ENCODE results near the gene MRPL34.
A peak's percentile ranks its signal among the peaks of the same experiment; 100 is the strongest.

Gene MRPL34

DNA sequence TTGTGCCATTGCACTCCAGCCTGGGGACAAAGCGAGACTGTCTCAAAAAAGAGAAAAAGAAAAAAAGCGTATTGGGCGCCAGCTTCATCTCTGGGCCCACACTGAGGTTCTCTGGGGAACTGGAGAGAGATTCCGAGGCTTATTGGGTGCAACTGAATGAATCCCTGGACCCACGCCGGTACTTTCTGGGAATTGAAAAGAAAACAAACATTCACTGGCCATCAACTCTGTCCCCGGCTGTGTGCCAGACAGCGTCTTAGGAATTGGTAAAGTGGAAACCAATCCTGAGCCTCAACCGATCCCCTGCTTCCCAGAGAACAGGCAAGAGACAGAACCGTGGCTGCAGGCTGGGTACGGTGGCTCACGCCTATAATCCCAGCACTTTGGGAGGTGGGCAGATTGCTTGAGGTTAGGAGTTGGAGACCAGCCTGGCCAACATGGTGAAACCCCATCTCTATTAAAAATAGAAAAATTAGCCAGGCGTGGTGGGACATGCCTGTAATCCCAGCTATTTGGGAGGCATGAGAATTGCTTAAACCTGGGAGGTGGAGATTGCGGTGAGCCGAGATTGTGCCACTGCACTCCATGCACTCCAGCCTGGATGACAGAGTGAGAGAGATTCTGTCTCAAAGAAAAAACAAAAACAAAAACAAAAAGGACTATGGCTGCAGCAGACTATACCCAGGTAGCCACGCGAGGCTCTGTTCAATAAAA, 20.4 kb downstream of the MRPL34 start:
- DNase-seq, result peak in 5 of 10 donors; percentile 38 to 61 (median 56)
- intact Hi-C loops (cut with DNase I), result no loop called here

DNA sequence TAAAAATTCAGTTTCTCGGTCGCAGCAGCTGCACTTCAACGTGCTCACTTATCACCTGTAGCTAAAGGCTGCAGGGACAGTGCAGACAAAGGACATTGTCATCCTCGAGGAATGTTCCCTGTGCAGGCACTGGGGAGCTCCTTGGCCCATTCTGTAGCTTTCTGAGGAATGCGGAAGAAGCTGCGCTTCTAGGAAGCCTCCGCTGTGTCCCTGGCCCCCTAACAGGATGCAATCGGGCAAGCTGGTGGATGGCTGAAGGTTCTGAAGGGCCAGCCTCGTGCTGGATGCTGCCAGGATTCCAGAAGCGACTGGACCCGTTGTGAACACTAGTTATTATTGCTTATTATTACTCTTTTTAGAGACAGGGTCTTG, 20.9 kb downstream of the MRPL34 start:
- no peak for DNase-seq
- intact Hi-C loops (cut with DNase I), result no loop called here

DNA sequence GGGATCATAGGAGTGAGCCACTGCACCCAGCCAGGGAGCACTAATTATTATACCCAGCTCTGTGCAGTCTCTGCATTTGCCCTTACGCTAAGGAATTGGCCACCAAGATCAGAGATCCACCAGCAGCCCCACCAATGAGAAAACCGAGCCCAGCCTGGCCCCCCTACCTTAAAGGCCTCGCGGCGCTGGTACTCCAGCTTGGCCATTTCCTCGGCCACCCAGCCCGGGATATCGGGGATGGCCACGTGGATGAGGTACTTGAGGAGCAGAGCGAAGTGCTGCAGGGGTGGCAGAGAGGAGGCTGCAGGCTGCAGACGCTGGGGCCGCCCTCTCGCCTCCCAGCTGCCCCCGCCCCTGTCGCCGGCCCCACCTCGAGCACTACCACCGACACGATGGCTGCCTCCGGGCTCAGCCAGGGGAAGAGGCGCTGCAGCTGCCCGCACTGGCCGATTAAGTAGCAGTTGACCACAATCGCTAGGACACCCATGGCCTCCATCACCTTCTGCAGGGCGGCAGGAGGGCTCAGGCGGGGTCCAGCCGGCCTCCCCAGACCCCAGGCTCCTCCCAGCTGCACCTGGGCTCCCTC, 21.5 kb downstream of the MRPL34 start:
- intact Hi-C loops (cut with DNase I), result no loop called here

DNA sequence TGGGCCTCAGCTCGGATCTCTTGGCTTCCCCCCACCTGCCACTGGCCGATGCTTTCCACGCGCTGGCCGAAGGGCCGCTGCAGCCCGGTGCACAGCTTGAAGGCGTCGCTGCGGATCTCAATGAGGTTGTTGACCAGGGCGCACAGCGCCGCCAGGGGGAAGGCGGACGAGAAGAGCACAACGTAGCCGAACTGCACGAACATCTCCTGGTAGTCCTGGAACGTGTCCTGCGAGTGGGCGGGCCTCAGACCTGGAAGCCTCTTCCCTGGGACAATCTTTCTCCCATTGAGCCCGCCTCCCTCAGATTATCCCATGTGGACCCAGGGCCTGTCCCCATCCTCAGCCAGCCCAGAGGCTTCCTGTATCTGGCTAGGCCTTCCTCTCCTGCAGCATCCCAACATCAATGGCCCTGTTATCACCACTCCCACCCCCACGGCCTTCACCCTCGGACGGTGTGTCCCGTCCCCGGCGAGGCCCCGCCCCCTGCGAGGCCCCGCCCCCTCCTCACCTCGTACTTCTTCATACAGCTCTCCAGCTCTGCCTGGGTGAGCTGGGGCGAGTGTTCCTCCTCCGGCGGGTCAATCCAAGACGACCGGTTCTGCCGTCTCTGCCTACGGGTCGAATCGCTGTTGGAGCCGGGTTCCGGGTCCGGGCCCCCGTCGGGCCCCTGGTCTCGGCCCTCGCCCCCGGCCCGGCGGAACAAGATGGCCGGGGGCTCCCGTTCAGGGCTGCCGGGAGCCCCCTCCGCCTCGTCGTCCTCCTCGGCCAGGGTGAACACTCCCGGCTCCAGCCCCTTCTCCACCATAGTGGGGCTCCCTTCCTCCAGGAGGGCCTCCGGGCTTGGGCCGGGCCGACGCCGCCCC, 22.2 kb downstream of the MRPL34 start:
- DNase-seq, result no peak
- intact Hi-C loops (cut with DNase I), result no loop called here

More for the DNA sequence above, 21.5 kb downstream of the MRPL34 start:
- DNase-seq, result no peak

DNA sequence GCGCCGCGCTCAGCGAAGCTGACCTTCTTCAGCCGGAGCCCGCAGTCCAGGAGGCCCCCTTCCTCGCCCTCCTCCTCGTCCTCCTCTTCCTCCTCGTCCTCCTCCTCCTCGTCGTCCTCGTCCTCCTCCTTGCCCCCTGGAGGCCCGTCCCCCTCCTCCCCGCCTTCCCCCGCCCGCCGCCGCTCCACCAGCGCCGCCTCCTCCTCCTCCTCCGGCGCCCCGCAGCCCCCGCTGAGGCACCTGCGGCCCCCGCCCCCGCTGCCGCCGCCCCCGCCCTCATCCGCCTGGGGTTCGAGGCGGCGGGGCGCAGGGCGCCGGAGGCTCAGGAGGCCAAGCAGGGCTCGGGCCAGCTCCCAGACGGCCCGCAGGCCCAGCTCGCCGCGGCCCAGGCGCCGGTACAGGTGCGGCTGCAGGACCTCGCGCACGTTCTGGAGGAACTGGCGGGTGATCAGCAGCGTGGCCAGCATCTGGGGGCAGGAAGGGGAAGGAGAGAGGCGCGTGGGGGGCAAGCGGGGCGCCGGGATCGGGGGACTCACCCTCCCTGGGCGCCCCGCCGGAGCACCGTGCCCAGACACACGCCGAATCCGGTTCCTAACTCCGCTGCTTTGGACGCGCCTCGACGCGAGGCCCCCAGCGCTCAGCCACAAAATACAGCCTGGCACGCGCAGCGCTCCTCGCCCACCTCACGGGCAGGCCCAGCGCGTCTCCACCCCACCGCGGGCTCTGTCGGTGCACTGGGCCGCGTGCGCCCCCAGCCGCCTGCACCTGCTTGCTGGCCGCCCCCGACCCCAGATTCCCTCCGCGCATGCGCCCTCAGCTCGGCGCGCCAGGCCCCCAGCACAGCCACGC, 23.1 kb downstream of the MRPL34 start:
- peak in 1 of 10 donors; percentile 79 for DNase-seq
- intact Hi-C loops (cut with DNase I), result no loop called here

DNA sequence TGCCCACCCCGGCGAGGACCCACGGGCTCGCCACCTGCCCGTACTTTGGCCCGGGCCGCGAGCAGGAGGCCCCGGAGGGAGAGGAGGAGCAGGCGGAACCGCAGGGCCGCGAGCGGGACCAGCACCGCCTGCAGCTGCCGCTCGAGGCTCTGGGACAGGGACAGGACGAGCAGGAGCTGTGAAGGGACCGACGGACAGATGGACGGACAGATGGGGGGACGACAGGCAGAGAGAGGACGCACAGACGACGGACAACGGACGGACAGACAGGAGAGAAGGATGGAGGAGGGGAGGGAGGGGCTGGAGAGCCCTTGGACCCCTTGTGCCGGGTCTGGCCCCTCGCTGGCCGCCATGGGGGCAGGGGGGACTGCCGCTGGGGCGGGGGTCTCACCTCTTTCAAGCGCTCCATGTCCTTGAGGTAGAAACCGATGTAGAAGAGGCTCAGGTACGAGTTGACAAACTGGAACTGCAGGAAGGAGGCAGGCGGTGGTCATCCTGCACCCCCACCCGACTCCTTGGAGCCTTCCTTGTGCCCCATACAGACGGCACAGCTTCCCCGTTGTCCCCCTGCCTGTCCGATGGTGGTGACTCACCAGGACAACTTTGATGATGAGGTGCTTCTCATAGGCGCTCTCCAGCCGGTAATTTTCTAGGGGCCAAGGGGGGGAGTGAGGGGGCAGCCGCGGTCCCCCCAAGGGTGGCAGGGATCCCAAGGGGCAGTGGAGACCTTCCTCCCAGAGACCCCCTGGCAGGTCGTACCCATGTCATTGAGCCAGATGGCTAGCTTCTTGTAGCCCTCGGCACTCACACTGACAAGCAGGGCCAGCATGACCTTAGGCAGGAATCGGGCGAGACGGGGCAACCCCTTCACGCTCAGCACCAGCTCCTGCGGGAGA, 23.9 kb downstream of the MRPL34 start:
- DNase-seq, result no peak

DNA sequence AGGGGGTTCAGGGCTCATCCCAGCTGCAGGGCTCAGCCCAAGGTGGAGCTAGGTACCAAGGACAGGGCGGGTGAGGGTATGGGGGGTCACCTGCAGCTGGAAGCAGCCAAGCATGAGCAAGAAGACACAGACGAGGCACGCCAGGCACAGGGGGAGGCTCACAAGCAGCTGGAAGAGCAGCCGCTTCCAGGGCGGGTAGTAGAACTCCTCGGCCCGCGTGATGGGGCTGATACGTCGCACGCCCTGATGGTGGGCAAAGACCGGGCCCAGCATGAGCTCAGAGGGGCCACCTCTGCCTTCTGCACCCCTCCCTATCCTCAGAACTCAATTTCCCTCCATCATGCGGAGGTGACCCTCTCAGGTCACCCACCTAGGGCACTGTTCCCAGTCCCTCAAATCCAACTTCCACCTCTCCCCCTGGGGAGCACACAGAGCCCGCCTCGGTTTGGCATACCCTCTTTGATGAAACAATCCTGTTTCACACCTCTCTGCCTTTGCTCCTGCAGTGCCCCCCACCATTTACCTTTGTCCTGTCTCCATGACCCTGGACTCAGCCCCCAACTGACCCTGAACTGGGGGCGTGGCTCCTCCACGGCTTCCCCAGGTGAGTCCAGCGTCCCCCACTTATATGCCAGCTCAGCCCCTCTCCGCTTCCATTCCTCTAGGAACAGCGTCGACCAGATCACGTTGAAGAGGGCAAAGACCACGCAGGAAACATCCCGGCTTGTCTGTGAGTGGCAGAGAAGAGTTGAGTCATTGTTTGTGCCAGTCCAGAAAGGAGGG, 24.8 kb downstream of the MRPL34 start:
- no peak for DNase-seq
- intact Hi-C loops (cut with DNase I), result loop anchor here (10.0 kb wide), 1 partner anchor 144 kb away; the partner anchor contains the start of gene SLC27A1

More for the DNA sequence above, 23.9 kb downstream of the MRPL34 start:
- intact Hi-C loops (cut with DNase I), result loop anchor here (10.0 kb wide), 1 partner anchor 145 kb away; the partner anchor contains the start of gene SLC27A1

DNA sequence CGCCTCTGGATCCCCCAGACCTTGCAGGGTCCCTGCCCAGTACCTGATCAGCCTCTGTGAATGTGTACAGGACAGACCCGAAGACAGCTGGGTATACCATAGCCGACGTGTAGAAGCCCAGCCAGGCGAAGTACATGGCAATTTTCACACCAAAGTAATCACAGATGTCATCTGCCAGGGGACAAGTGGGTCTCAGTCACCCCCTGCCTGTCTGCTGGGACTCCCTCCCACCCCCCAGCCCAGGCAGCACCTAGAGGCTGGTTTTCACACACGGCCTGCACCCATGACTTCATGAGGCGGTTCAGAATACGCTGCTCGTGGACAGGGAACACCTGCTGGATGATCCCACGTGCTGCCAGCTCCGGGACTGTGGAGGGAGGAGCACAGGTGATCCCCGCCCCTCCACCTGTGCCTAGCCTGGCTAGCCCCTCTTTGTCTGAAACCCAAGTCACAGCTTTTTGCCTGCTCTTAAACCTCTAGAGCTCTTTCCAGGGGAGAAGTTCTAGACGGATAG, 25.4 kb downstream of the MRPL34 start:
- no peak for DNase-seq
- intact Hi-C loops (cut with DNase I), result loop anchor here (10.0 kb wide), 1 partner anchor 144 kb away; the partner anchor contains the start of gene SLC27A1

DNA sequence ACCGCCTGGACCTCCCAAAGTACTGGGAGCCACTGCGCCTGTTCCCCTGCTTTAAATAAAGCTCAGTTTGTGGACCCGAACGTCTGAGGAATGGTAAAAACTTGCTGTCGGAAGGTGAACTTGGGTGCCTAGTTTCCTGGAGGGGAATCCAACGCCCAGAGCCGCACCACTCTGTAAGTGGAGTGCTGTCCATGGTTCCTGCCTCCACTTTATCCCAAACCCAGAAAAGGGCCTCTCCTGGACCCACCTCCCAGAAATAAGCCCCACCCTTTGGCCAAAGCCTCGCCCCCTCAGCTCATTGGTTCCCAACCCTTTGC, 26.6 kb downstream of the MRPL34 start:
- intact Hi-C loops (cut with DNase I), result loop anchor here (10.0 kb wide), 1 partner anchor 142 kb away; the partner anchor contains the start of gene SLC27A1
- DNase-seq, result no peak

DNA sequence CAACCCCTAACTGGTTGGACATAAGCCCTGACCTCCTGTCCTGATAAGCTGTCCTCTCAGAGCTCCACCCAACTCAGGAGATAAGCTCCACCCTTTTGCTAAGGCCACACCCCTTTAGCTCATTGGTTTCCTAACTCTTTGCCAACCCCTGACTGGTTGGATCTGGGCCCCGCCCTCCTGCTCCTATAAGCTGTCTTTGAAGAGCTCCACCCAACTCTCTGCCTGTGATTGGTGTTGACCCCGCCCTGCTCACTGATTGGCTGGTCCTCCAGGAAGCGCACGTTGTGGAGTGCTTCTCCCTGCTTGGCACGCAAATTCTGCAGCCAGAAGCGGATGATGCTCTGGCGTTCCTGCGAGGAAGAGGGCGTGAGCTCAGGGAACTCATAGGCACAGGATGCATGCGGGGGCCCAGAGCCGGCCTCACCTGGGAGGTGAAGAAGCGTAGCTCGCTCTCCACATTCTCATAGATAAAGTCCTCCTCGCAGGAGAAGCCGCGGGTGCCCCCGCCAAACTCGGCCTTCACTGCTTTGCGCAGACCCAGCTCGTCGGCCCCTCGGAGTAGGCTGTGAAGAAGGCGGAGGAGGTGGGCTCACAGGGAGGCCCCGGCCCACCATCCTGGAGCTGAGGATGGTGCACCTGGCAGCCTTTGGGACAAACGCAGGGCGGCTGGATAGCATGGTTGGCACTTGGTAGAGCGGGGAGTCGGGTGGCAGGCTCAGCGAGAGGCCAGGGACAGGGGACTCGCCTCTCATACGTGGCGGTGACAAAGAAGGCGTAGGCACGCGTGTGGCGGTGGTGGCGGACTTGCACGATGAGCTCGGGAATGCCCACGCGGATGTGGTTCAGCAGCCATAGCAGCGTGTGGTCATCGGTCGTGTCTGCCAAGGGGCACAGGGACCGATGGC, 27.3 kb downstream of the MRPL34 start:
- intact Hi-C loops (cut with DNase I), result loop anchor here (10.0 kb wide), 1 partner anchor 142 kb away; the partner anchor contains the start of gene SLC27A1

DNA sequence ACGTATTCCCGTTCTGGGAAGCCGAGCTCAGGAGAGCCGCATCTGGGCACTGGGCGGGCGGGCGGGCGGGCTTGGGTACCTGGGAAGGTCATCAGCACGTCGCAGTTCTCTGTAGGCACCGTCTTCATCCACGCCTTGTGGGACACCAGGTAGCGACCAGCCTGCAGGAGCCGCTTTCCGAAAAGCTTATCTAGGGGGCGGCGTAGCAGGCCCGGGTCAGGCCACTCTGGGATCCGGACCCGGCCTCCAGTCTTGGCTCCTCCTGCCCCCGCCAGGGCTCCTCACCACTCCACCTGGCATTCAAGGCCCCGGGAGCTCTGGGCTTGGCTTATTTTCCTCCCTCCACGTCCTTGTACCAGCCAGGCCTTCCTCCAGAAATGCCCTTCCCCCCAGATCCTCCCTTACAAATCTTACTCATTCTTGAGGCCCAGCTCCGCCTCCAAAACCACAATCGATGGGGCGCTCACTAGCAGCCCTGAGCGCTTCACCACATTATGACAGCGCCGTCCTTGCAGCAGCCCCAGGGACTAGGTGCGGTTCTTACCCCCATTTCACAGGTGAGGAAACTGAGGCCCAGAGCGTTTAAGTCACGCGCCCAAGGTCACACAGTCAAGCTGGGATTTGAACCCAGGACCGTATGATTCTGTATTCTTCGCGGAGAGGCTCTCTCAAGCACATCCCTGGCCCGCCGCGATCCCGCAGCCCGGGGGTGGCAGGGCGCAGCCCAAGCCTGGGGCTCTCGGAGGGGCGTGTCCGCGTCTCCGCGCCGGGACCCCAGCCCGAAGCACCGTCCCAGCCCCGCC, 28.1 kb downstream of the MRPL34 start:
- DNase-seq, result no peak
- intact Hi-C loops (cut with DNase I), result loop anchor here (1.0 to 10.0 kb wide), 2 partner anchors 25 to 141 kb away; partner anchors contain the start of genes DDA1 and SLC27A1

More for the DNA sequence above, 27.3 kb downstream of the MRPL34 start:
- DNase-seq, result peak in 1 of 10 donors; percentile 28

DNA sequence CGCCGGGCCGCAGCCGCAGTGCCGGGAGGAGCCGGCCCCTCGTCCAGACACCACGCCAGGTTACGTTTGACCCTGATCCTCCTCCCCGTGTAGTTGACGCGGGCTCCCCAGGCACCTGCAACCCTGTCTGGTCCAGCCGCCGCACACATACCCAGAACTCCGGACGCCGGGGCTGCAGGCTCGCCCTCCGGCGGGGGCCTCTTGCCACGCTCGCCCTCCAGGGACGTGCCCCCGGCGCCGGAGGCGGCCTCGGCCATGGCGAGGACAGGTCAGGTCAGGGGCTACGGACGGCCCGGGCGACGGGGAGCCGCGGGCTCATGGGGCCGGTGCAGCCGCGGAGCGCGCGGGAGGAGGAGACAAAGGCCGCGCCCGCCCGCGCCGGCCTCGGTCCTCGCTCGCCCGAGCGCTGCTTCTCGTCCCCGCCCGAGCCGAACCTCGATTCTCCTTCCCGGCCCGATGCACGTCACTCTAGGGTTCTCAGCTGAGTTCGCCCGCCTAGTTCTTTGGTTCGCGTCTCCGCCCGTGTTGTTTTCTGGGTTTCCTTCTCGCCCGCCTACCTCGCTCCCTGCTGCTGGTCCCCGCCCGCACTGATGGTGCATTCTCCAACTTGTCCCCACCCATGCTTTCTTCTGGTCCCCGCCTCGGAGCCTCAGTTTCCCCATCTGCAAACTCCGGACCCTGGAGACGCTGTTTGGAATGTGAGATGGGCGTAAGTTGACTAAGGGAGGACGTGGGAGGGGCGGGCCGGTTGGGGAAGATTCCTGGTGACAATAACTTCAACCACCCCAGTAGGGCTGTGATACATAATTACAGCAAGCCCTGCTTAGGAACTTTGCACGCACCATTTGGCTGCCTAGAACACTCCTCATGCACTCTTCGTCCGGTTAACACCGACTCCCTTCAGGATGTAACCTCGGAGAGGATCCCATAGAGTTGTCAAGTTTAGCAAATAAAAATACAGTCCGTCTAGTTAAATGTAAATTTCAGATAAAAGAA, 29.0 kb downstream of the MRPL34 start, which contains the start of gene ANO8:
TSS of gene ANO8 (minus strand) at position 442 of the 996 bp plus-strand sequence. CDS start at position 257, 185 bp downstream.
- intact Hi-C loops (cut with DNase I), result loop anchor here (1.0 to 10.0 kb wide), 2 partner anchors 25 to 140 kb away; partner anchors contain the start of genes DDA1 and SLC27A1
- DNase-seq, result peak; percentile 94 to 99 (median 97)

DNA sequence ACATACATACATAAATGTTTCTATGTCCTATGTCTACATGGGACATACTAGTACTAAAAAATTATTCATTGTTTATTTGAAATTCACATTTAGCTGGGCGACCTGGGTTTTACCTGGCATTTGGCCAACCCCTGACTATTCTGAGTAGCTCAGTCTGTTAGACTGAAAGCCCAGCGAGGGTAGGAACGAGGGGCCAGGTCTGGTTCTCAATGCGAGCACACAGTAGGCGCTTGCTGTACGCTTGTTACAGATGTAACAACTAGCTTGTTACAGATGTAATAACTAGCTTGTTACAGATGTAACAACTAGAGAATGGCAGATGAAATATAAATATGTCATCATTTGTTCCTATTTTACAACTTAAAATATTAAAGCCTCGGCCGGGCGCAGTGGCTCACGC, 29.9 kb downstream of the MRPL34 start:
- no peak for DNase-seq
- intact Hi-C loops (cut with DNase I), result loop anchor here (10.0 kb wide), 1 partner anchor 139 kb away; the partner anchor contains the start of gene SLC27A1

DNA sequence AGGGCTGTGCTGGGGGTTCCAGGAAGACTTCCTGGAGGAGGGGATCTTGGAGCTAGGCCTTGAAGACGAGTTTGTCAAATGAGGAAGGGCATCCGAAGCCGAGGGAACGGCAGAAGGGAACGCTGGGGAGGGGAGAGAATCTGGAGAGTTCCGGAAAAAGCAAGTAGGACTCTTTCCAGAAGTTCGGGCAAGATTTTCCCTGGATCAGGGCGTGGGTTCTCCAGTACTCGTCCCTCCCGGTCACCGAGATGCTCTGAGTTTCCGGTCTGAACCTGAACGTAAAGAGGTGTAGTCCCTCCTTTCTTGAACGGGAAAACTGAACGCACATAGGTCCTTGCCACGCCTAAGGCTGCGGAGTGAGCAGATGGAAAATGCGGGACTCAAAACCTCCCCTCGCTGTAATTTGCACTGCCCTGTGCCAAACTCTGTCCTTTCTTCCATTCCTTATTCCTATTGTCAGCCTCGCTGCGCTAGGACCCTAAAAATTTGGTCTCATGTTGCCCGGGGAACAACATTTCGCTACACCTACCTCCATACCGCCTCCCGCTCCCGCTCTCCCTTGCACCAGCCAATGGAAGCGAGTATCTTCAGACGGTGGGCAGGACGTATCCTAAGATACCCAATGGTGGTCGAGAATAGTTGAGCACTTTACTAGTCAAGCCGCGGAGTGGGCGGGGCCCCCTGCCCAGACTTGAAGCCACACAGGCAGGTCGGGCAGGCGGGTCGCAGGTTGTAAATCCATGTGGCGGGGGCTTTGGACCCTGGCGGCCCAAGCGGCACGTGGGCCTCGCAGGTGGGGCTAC, 31.4 kb downstream of the MRPL34 start, which contains the start of gene GTPBP3:
TSS of gene GTPBP3 (plus strand) at position 682 of the 803 bp plus-strand sequence. CDS start at position 741, 59 bp downstream.
- peak; percentile 89 to 100 (median 98) for DNase-seq
- intact Hi-C loops (cut with DNase I), result loop anchor here (2.0 to 10.0 kb wide), 2 partner anchors 34 to 138 kb away; partner anchors contain the start of genes ABHD8 and SLC27A1
